Measurements from ENCODE around the gene AQP5. TPM values are rescaled to one million over a fixed set of nuclear protein-coding genes. Genes with fewer than 3 reads are reported as not detected.

The AQP5 gene
- total and polyA plus RNA-seq, 2 of the 8 experiments (the other 6 are each of a cell fraction or from before 2014, with no cell fraction given): 2.5 to 3.2 TPM

DNA sequence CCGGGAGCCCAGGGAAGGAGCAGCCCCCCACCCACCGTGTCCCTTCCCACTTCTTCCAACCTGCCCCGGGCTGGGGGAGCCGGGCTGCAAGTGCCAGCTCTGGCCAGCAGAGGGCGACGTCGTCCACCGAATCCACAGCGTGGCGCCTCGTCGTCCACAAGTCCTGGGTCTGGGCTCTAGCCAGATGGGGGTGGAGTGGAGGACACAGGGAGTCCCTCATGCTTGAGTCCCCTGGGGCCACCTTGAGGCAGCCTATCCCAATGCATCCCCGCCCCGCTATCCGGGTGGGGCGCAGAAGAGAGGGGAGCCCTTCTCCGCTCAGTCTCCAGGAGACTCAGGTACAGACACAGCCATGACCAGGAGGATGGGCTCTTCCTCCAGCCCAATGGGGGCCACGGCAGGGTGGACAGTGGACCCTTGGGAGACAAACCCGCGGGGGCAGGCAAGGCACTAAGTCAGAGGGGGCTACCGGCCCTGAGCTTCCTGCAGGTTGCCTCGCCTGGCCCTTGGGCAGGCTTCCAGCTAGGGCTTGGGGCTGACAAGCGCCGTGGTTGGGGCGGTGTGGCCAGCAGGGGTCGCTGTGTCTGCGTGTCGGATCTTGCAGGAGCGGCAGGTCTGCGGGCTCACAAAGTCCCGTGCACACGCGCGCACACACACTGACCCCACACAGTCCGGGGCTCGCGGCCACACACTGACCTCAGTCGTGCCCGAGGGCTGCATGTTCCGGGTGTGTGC, 5.5 kb downstream of the AQP5 start (continued):
- TF ChIP-seq CHD2 (IDR thresholded peaks at IDR 0.05; ENCODE audit: low read length): no peak
- no peak for TF ChIP-seq CEBPB (IDR thresholded peaks at IDR 0.05; ENCODE audit: low read depth, low read length)
- TF ChIP-seq HDAC6 (IDR thresholded peaks at IDR 0.05; ENCODE audit: low read depth, low read length): no peak
- no peak for TF ChIP-seq RNF2 (IDR thresholded peaks at IDR 0.05; ENCODE audit: borderline replicate concordance, low read depth, low read length, missing control alignments, poor library complexity, severe bottlenecking)
- TF ChIP-seq, protein P1, sequence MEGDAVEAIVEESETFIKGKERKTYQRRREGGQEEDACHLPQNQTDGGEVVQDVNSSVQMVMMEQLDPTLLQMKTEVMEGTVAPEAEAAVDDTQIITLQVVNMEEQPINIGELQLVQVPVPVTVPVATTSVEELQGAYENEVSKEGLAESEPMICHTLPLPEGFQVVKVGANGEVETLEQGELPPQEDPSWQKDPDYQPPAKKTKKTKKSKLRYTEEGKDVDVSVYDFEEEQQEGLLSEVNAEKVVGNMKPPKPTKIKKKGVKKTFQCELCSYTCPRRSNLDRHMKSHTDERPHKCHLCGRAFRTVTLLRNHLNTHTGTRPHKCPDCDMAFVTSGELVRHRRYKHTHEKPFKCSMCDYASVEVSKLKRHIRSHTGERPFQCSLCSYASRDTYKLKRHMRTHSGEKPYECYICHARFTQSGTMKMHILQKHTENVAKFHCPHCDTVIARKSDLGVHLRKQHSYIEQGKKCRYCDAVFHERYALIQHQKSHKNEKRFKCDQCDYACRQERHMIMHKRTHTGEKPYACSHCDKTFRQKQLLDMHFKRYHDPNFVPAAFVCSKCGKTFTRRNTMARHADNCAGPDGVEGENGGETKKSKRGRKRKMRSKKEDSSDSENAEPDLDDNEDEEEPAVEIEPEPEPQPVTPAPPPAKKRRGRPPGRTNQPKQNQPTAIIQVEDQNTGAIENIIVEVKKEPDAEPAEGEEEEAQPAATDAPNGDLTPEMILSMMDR (IDR thresholded peaks at IDR 0.05; ENCODE audit: control extremely low read depth in 1 of 3, insufficient read depth in 1 of 3, low read depth in 1 of 3, low read length in 3 of 3): peak in 2 of 3 experiments; percentile 96; a peak in 3 of 4 replicates
- peak; percentile 90 to 94 for TF ChIP-seq RAD21 (IDR thresholded peaks at IDR 0.05 in 1 of 2, conservative IDR thresholded peaks at IDR 0.05 in 1 of 2; ENCODE audit: low read depth in 2 of 2, low read length in 2 of 2)
- no peak for TF ChIP-seq CTBP2 (IDR thresholded peaks at IDR 0.05; ENCODE audit: borderline replicate concordance, insufficient read depth, insufficient read length, low read length)
- no peak for TF ChIP-seq JUN (IDR thresholded peaks at IDR 0.05; ENCODE audit: low read depth, low read length)
- TF ChIP-seq JUND (IDR thresholded peaks at IDR 0.05; ENCODE audit: low read length): no peak
- peak; percentile 31; the same call in 1 of the 2 replicates for TF ChIP-seq YY1 (IDR thresholded peaks at IDR 0.05; ENCODE audit: low read depth, low read length)
- TF ChIP-seq CREB1 (IDR thresholded peaks at IDR 0.05): peak; percentile 19; the same call in 1 of the 2 replicates
- TF ChIP-seq SIRT6 (IDR thresholded peaks at IDR 0.05; ENCODE audit: low read length): no peak

Measured in H1 (cell line).